GM12892 (cell line): ENCODE measurements around the gene CCDC188.

Experiments
- POLR2A ChIP-seq: IDR thresholded peaks from 2 replicates; pipeline ENCODE4 v1.6.1; 2011; ENCODE audit warnings: low read depth, low read length, control low read depth
- POLR2AphosphoS5 ChIP-seq: IDR thresholded peaks from 2 replicates; pipeline ENCODE4 v1.6.1; 2011; ENCODE audit warnings: low read depth, low read length, control low read depth

DNA sequence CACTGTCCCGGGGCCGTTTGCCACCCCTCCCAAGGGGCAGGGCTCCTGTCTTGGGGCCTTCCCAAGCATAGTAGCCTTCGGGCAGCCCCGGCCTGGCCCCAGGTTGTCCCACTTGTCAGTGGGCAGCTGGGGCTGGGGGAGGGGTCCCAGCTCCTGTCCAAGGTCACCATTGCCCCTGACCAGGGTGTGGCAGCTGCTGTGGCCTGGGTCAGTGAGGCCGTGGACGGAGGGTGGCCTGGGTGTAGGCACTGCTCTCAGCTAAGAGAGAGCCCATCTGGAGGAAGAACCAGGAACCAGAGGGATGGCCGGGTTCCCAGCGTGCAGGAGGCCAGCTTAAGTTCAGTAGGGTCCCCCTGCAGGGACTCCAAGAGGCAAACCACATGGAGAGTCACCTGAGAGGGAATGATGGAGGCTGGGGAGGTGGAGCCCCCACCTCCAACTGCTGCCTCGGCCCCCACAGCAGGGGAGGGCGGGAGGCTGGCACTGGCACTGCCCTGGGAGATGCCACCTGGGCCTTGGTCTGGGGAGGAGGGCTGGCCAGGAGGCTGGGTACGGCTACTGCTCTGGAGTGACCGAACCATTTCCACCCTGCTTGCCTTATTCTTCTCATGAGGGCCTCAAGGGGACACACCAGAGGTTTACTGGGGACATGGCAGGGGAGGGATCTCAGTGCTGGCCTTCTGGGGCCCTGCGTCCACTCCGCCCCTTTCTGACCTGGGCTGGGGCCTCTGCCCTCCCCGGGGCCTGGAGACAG lies 6.8 kb upstream of the CCDC188 start:
- TF ChIP-seq POLR2A (no peak), POLR2AphosphoS5 (no peak)
